Measurements from ENCODE around the gene PPP1R1A.

Gene PPP1R1A

DNA sequence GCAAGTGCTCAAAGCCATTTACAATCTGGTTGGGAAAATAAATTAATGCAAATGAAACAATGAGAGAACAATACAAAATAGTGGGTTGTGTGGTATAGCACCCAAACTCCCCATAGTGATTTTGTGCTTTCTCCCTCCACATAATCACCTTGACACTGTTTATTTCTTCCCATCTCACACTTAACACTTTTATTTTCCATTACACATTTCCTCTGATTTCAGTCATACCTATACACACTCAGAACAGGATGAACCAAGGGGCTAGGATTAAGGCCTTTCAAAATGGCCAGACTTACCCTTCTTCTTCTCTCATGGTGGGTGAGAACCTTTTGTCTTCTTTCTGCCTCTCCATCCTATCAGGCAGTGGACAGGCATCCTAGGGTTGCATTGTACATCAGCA is 53.0 kb downstream of the PPP1R1A start:
- Mint-ChIP-seq H3K9me3 (no peaks in the 10 kb centered on the region), H3K27ac (ENCODE audit: low read depth) (no peak overlapping the region), H3K36me3 (ENCODE audit: insufficient read depth) (peaks cover 76% of the 10 kb centered on the region), H3K4me3 (no peak overlapping the region), H3K4me1 (no peaks in the 10 kb centered on the region), H3K27me3 (no peaks in the 10 kb centered on the region)
- no peak for DNase-seq (ENCODE audit: low spot score in 2 of 2)
- no peak for ATAC-seq (replicated peaks; ENCODE audit: extremely low read depth, poor library complexity, severe bottlenecking)

- Mint-ChIP-seq H3K36me3 (ENCODE audit: insufficient read depth) (peaks cover 65% of the 10 kb centered on the region), H3K4me3 (no peak overlapping the region), H3K27ac (ENCODE audit: low read depth) (no peak overlapping the region), H3K4me1 (peaks cover 7% of the 10 kb centered on the region), H3K9me3 (no peaks in the 10 kb centered on the region), H3K27me3 (no peaks in the 10 kb centered on the region)
- ATAC-seq (replicated peaks; ENCODE audit: extremely low read depth, poor library complexity, severe bottlenecking) (no peak), DNase-seq (ENCODE audit: low spot score in 2 of 2) (no peak)
These were observed 58.9 kb downstream of the PPP1R1A start for GRCh38 chr12:54529581-54529980.
